Retinal pigment epithelial cell (primary cell): ENCODE results near the gene DCTN1.

Source experiments
- DNase-seq: peaks from one replicate; pipeline ENCODE4 v3.0.0-alpha.2; 2010; ENCODE audit warnings: low read depth
- H3K4me3 ChIP-seq: 2 replicates; pipeline ENCODE4 v1.5.1; 2011; ENCODE audit warnings: mild to moderate bottlenecking, low read length, control low read depth, moderate library complexity
- CTCF ChIP-seq: conservative IDR thresholded peaks from 2 replicates; pipeline ENCODE4 v1.5.1; 2011; ENCODE audit warnings: low read depth, low read length, control low read depth, inconsistent platforms

The DCTN1 gene

GRCh38 chr2:74312913-74313312 is 67.2 kb downstream of the DCTN1 start:
- TF ChIP-seq CTCF, result no peak
- no peak for DNase-seq
- no peak overlapping the region for H3K4me3 ChIP-seq
